Thoracic aorta endothelial cell (primary cell): ENCODE data around the gene FBXO31. TPM values are rescaled to one million over a fixed set of nuclear protein-coding genes. Genes with fewer than 3 reads are reported as not detected.

Experiments
- total RNA-seq: library from RNA; depleted of rRNA; stranded (reverse); fragments of >200 nt; gene quantifications from 2 replicates; pipeline ENCODE4 v1.2.3, GENCODE V29; 2012

Gene FBXO31
- total RNA-seq: 15.8 and 21.3 TPM in 2 replicates

DNA sequence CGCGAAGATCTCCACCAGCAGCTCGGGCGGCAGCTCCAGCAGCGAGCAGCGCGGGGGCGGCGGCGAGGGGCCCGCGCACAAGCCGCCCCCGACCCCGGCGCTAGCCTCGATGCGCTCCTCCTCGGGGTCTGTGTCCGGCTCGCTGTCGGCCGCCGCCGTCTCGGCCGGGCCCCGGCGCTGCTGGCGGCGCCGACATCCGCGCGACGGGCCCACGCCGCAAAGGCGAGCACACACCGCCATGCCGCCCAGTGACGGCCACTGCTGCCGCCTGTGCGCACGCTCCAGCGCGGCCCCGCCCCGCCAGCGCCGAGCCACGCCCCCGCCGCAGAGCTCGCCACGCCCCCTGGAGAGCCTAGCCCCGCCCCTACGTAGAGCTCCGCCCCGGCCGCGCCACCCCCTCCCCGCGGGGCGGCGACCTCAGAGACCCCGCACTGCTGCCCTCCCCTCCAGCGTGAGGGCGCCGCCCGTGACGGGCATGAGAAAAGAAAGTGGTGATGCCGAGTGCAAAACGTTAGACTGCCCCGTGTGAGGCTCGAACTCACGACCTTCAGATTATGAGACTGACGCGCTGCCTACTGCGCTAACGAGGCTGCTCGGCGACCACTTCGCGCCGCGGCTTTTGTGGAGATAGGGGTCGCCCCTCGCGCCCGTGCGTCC, at the start of gene FBXO31:
TSS of gene FBXO31 (minus strand) at position 272 of the 657 bp plus-strand sequence. CDS start at position 240, 32 bp downstream.

GRCh38 chr16:87391950-87392820, 8.6 kb upstream of the FBXO31 start, which contains the start of gene MAP1LC3B:
Gene MAP1LC3B, plus strand, starts transcription at chr16:87392336. Its CDS starts 92 bp downstream, at chr16:87392428.

DNA sequence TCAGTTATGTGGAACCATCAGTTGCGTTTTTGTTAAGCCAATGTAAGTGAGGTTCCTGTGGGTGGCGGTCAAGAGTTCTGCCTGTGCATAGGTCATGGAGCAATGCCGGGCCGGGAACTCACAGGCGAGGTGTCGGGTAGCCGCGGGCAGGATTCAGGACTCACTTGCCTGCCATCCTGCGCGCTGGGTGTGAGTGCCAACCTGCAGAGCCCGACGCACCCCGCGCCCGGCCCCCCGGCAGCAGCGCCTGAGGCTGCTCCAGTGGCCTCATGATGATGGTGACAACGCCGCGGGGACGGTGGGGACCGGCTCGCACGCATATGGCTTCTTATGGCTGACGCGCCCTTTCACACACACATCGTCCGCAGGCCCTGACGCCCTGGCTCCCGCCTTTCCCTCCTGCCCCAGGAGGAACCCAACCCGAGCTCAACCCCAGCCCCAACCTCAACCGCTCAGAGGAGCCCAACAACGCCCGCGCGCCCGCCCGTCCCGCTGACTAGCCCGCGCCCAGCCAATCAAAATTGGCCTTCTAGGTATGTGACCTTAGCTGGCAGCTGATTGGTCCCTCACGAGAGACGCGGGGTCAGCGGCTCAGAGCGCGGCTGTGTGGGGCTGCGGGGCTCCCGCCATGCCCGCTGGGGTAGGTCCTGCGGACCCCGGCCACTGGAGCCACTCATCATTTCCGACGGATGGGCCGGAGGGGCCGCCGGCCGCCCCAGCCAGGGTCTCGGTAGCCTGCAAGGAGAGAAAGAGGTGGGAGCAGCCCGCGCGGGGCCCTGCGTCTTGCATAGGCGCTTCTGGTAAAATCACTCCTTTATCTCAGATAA, 66.4 kb downstream of the FBXO31 start, which contains the start of gene C16orf95:
TSS of gene C16orf95 (minus strand) at position 470 of the 827 bp plus-strand sequence. CDS start at position 320, 150 bp downstream.

Other genes starting within 250 kb of the FBXO31 start
- 2.9 and 4.3 TPM in 2 replicates for gene C16orf95, start 66.4 kb downstream of the FBXO31 start, total RNA-seq
- 54.1 and 55.5 TPM in 2 replicates for gene MAP1LC3B, start 8.6 kb upstream of the FBXO31 start, total RNA-seq
- gene ZCCHC14, start 109.2 kb upstream of the FBXO31 start, total RNA-seq: 13.8 and 15.9 TPM in 2 replicates
- 0.13 TPM in 1 of 2 replicates, not detected in the other for gene JPH3, start 218.7 kb upstream of the FBXO31 start, total RNA-seq